Transverse colon (tissue), 4 donors: ENCODE data around the gene ZNF439. TPM values are rescaled to one million over a fixed set of nuclear protein-coding genes. Genes with fewer than 3 reads are reported as not detected.
A peak's percentile ranks its signal among the peaks of the same experiment; 100 is the strongest.
"Not testable (repeated sequence)": the region's sequence is repeated elsewhere in the genome, so short reads cannot be mapped to it uniquely, and the experiment has no call there.

Experiments used
- DNase-seq: peaks from one replicate; pipeline ENCODE4 v3.0.0-alpha.2; 2019
- H3K27ac ChIP-seq, 4 donors: fragments of 200-600 bp; sonication (generic); 2 replicates each; pipeline ENCODE4 v1.5.1; 2016 to 2018; ENCODE audit warnings: inconsistent platforms in 4 of 4
- H3K27me3 ChIP-seq: fragments of 200-600 bp; sonication (generic); 2 replicates; pipeline ENCODE4 v1.5.1; 2017; ENCODE audit warnings: inconsistent platforms
- H3K36me3 ChIP-seq, 4 donors: fragments of 200-600 bp; sonication (generic); 2 replicates each; pipeline ENCODE4 v1.5.1; 2017 to 2019; ENCODE audit warnings: inconsistent platforms in 4 of 4
- H3K4me1 ChIP-seq, 4 donors: fragments of 200-600 bp; sonication (generic); 2 replicates each; pipeline ENCODE4 v1.5.1; 2017 to 2020; ENCODE audit warnings: inconsistent platforms in 4 of 4
- H3K4me3 ChIP-seq, 4 donors: fragments of 200-600 bp; sonication (generic); 1 replicate in 1 of 4; 2 replicates in 3 of 4; pipeline versions ENCODE4 v1.5.1 to v1.6.1; 2017 to 2019; ENCODE audit warnings: inconsistent platforms in 4 of 4
- H3K9me3 ChIP-seq, 2 donors: fragments of 200-600 bp; sonication (generic); 2 replicates each; pipeline ENCODE4 v1.5.1; 2017 to 2019; ENCODE audit warnings: inconsistent platforms in 2 of 2
- CTCF ChIP-seq, 5 experiments: fragments of 200-600 bp in 3 of 5; fragments of 450-650 bp in 2 of 5; sonication (generic) in 3 of 5; IDR thresholded peaks; 1 replicate in 2 of 5; 2 replicates in 3 of 5; pipeline ENCODE4 v1.5.1; 2016 to 2017; ENCODE audit warnings: antibody characterized with exemption in 5 of 5, inconsistent platforms in 3 of 5, mild to moderate bottlenecking in 2 of 5, moderate library complexity in 1 of 5
- EP300 ChIP-seq: sonication (generic); formaldehyde crosslinking; IDR thresholded peaks from one replicate; pipeline ENCODE4 v1.6.1; 2017; ENCODE audit warnings: antibody characterized with exemption, low read depth
- POLR2A ChIP-seq: fragments of 450-650 bp; IDR thresholded peaks from one replicate; pipeline ENCODE4 v1.6.1; 2016; ENCODE audit warnings: antibody characterized with exemption, mild to moderate bottlenecking, moderate library complexity
- POLR2AphosphoS5 ChIP-seq, 3 donors: sonication (generic); formaldehyde crosslinking; IDR thresholded peaks; one replicate each; pipeline ENCODE4 v1.6.1; 2016; ENCODE audit warnings: antibody characterized with exemption in 3 of 3
- WGBS, 2 donors: methylation state at CpG; one replicate each; pipeline ENCODE4 v1.1.5; 2018; ENCODE audit warnings: low coverage in 1 of 2; 5-methylcytosine and 5-hydroxymethylcytosine counted together
- in situ Hi-C, 4 donors: fragments of 200-750 bp; cut with MboI; loops; one replicate each; pipeline versions ENCODE4 v1.15.0 to v1.15.1; 2017; ENCODE audit warnings: low sequenced_read_pairs in 3 of 4, low pct_ligation_motif_present in 1 of 4, low pct_unique_long_range_greater_than_20kb in 1 of 4
- intact Hi-C: fragments of 100-400 bp; cut with DNase I; formaldehyde crosslinking; loops from one replicate; pipeline ENCODE4 v1.15.1; 2023; ENCODE audit warnings: low total_unique reads
- total RNA-seq, 4 donors: library from RNA; depleted of rRNA; stranded (reverse); fragments of >200 nt; gene quantifications; one replicate each; pipeline ENCODE4 v1.1.0, GENCODE V29; 2016

The ZNF439 gene
- total RNA-seq, 4 donors from 2014 or later, result 14.6 to 20.3 (median 16.0) TPM

- TF ChIP-seq POLR2AphosphoS5 (IDR thresholded peaks at IDR 0.05) (no peak), CTCF (IDR thresholded peaks at IDR 0.05) (no peak), EP300 (no peak), POLR2A (no peak)
- in situ Hi-C loops (loop anchor here in 2 of 4 donors (25.0 kb wide), 2 partner anchors 100 to 250 kb away; partner anchors contain the start of gene ZNF20 (in 1 of the 2)), intact Hi-C loops (no loop called here)
- Histone ChIP-seq H3K9me3 (no peaks in the 10 kb centered on the region), H3K4me3 (peak overlapping the region in 3 of 4 donors; percentile 55 to 73 (median 60)), H3K4me1 (peaks cover 0 to 33% (median 20%) of the 10 kb centered on the region in 4 donors), H3K36me3 (no peaks in the 10 kb centered on the region), H3K27ac (peak overlapping the region; percentile 88 to 95 (median 94)), H3K27me3 (no peaks in the 10 kb centered on the region)
- no peak for DNase-seq
- WGBS, 2 donors, result 28% methylated on average over 7 of the region's 7 CpGs; no CpG with 5 or more reads in 1 of the 2 donors
Observed at GRCh38 chr19:11887234-11887610, 38.7 kb downstream of the ZNF439 start.

GRCh38 chr19:11887611-11888531 lies 39.3 kb downstream of the ZNF439 start, which contains the start of gene ZNF69:
Gene ZNF69, plus strand, starts transcription at chr19:11887782. Its CDS starts 142 bp downstream, at chr19:11887924.
- Histone ChIP-seq H3K27ac (peak within 1 kb of the TSS; percentile 88 to 95 (median 94)), H3K4me3 (peak within 1 kb of the TSS; percentile 53 to 73 (median 58)), H3K9me3 (peaks cover 0 to 1% of the 10 kb centered on the region in 2 donors), H3K4me1 (peaks cover 0 to 33% (median 20%) of the 10 kb centered on the region in 4 donors), H3K27me3 (no peaks in the 10 kb centered on the region), H3K36me3 (peaks cover 0 to 2% (median 0%) of the 10 kb centered on the region in 4 donors)
- intact Hi-C loops (no loop called here), in situ Hi-C loops (loop anchor here in 2 of 4 donors (25.0 kb wide), 2 partner anchors 99 to 249 kb away; partner anchors contain the start of gene ZNF20 (in 1 of the 2))
- TF ChIP-seq POLR2A, result peak; percentile 68
- TF ChIP-seq EP300, result no peak
- peak; percentile 12 to 46 (median 18) for TF ChIP-seq CTCF (IDR thresholded peaks at IDR 0.05)
- peak; percentile 66 to 81 (median 68) for TF ChIP-seq POLR2AphosphoS5 (IDR thresholded peaks at IDR 0.05)
- peak; percentile 94 for DNase-seq
- 0 to 1% methylated on average over 3 to 56 of the region's 56 CpGs for WGBS, 2 donors

DNA sequence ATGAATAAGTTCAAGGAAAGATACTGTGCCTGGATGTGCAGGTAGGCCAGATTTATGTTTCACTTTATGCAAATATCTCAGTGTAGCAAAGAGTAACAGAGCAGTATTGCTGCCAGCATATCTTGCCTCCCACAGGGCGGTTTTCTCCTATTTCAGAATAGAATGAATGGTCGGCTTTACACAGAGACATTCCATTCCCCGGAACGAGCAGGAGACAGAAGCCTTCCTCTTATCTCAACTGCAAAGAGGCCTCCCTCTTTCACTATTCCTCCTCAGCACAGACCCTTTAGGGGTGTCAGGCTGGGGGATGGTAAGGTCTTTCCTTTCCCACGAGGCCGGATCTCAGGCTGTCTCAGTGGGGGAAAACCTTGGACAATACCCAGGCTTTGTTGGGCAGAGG lies 41.4 kb downstream of the ZNF439 start:
- H3K36me3 ChIP-seq, result peaks cover 0 to 20% (median under 1%) of the 10 kb centered on the region in 4 donors
- H3K4me1 ChIP-seq, result peaks cover 0 to 33% (median 20%) of the 10 kb centered on the region in 4 donors
- H3K9me3 ChIP-seq, DNase-seq, H3K27me3 ChIP-seq, H3K4me3 ChIP-seq, H3K27ac ChIP-seq, intact Hi-C loops: not testable (repeated sequence)
- in situ Hi-C loops, result loop anchor here in 2 of 4 donors (25.0 kb wide), 2 partner anchors 97 to 247 kb away; partner anchors contain the start of gene ZNF20 (in 1 of the 2)
- 67 to 92% methylated on average over 2 to 6 of the region's 6 CpGs for WGBS, 2 donors

DNA sequence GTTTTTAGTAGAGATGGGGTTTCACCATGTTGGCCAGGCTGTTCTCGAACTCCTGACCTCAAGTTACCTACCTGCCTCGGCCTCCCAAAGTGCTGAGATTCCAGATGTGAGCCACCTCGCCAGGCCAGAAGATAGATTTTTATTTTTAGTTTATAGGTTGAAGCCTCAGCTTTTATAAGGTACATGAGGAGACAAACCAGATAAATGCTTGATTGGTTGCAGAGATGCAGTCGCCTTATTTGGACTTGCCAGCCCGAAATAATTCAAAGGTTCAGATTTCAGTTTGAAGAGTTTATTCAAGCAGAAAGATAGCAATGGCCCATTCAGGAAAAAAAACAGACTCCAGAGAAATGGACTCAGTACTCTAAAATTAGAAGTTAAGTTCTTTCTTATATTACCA lies 42.1 kb downstream of the ZNF439 start:
- H3K4me1 ChIP-seq, result peaks cover 0 to 33% (median 20%) of the 10 kb centered on the region in 4 donors
- H3K27me3 ChIP-seq, result no peaks in the 10 kb centered on the region
- peaks cover 3 to 6% of the 10 kb centered on the region in 2 donors for H3K9me3 ChIP-seq
- in situ Hi-C loops (loop anchor here in 2 of 4 donors (25.0 kb wide), 2 partner anchors 97 to 247 kb away; partner anchors contain the start of gene ZNF20 (in 1 of the 2)), intact Hi-C loops (no loop called here)
- H3K27ac ChIP-seq, result peak overlapping the region in 1 of 4 donors; percentile 0
- WGBS, 2 donors, result 82 to 91% methylated on average over 2 to 5 of the region's 5 CpGs
- no peak for DNase-seq
- H3K4me3 ChIP-seq, result no peak overlapping the region
- TF ChIP-seq EP300 (no peak), CTCF (IDR thresholded peaks at IDR 0.05) (no peak), POLR2A (no peak), POLR2AphosphoS5 (IDR thresholded peaks at IDR 0.05) (no peak)
- H3K36me3 ChIP-seq, result peaks cover 0 to 20% (median 3%) of the 10 kb centered on the region in 4 donors
